ENCODE results near the gene ANKRD16. TPM values are rescaled to one million over a fixed set of nuclear protein-coding genes. Genes with fewer than 3 reads are reported as not detected.

The ANKRD16 gene
- total and polyA plus RNA-seq, 2 donors (not counting 1 experiment from before 2014, with no cell fraction given): 10.9 to 12.6 TPM

GRCh38 chr10:5844345-5845055 is 45.2 kb downstream of the ANKRD16 start:
- intact Hi-C loops (cut with micrococcal nuclease): loop anchor here (5.0 kb wide), 1 partner anchor 243 kb away; the partner anchor contains the start of gene RBM17
- H3K27ac Mint-ChIP-seq: peak overlapping the region; percentile 92
- Histone ChIP-seq H3K4me2 (replicated peaks; ENCODE audit: low read depth, low read length, poor library complexity, severe bottlenecking) (peak overlapping the region; percentile 61), H3K4me1 (ENCODE audit: control insufficient read depth in 2 of 2, insufficient read depth in 2 of 2, low read length in 2 of 2) (peaks cover 70 to 90% of the 10 kb centered on the region in 2 donors), H4K20me1 (ENCODE audit: control insufficient read depth, insufficient read depth, low read length, poor library complexity, severe bottlenecking) (no peaks in the 10 kb centered on the region), H3K36me3 (replicated peaks in 1 of 2; ENCODE audit: control extremely low read depth in 1 of 2, control insufficient read depth in 1 of 2, extremely low read depth in 1 of 2, insufficient read depth in 2 of 2, low read length in 1 of 2) (no peaks in the 10 kb centered on the region), H3K4me3 (ENCODE audit: control extremely low read depth in 1 of 5, extremely low read depth in 1 of 5, insufficient read depth in 1 of 5, low read depth in 2 of 5, low read length in 4 of 5) (peak overlapping the region in 2 of 5 experiments; percentile 0 to 35), H3K79me2 (ENCODE audit: control insufficient read depth, insufficient read depth, low read length) (peaks cover 12% of the 10 kb centered on the region), H3K9me3 (ENCODE audit: control extremely low read depth in 1 of 3, control insufficient read depth in 2 of 3, insufficient read depth in 1 of 3, low read length in 2 of 3) (no peaks in the 10 kb centered on the region), H3K9ac (ENCODE audit: low read length) (peak overlapping the region; percentile 46), H2AFZ (ENCODE audit: insufficient read depth, low read depth, low read length, poor library complexity, severe bottlenecking) (peak overlapping the region; percentile 25), H3K27ac (ENCODE audit: low read length in 2 of 2) (peak overlapping the region; percentile 88 to 100), H3K27me3 (replicated peaks in 1 of 4; ENCODE audit: control extremely low read depth in 1 of 4, control insufficient read depth in 3 of 4, insufficient read depth in 4 of 4, low read length in 3 of 4) (no peaks in the 10 kb centered on the region)
- ATAC-seq (ENCODE audit: low read depth): no peak
- CTCF ChIA-PET: interaction anchor here (0.6 to 5.2 kb wide), 16 partner anchors 7 to 347 kb away, joined by 3 to 29 read pairs (median 4); partner anchors contain the start of gene GDI2
- H3K9me3 Mint-ChIP-seq (ENCODE audit: insufficient read depth): no peaks in the 10 kb centered on the region
- DNase-seq: peak; percentile 42
- H3K27me3 Mint-ChIP-seq: no peaks in the 10 kb centered on the region
- POLR2A ChIA-PET: interaction anchor here (0.7 to 2.0 kb wide), 7 partner anchors 8 to 35 kb away, joined by 3 to 12 read pairs (median 4); partner anchors contain the start of gene GDI2
- WGBS (ENCODE audit: insufficient coverage): 24% methylated on average over 7 of the region's 13 CpGs
- TF ChIP-seq EZH2 (IDR thresholded peaks at IDR 0.05; ENCODE audit: borderline replicate concordance, insufficient read depth, low read depth, low read length, poor library complexity, severe bottlenecking): no peak
- TF ChIP-seq CTCF (IDR thresholded peaks at IDR 0.05): no peak
- H3K4me1 Mint-ChIP-seq: peaks cover 74% of the 10 kb centered on the region
- peak overlapping the region; percentile 73 for H3K4me3 Mint-ChIP-seq

Data from B cell (primary cell).